ENCODE data around the gene GLRX5.

DNA sequence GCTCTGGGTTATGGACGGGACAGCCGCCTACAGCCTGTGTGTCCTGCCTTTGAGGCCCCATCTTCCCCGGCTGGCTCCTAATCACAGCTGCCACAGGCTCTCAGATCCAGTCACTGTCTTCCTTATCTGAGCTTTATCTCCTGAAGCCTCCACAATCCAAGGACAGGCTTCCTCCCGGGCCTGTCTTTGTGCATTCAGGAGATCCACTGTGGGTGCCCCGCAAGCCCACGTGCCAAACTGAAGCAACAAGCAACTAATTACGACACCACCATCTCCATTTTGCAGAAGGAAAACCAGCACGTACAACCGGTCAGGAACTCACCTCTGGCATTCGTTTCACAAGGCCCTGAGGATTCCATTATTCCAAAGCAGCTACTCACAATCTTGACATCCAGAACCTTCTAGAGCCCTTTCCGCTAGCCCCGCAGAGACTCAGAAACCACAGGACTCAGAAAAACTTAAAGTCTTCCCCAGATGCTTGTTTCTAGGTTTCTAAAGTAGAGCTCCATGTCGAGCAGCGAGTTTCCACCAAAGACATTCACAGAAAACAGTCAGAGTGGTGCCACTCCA lies 32.4 kb upstream of the GLRX5 start:
- TF ChIP-seq POLR2A (IDR thresholded peaks at IDR 0.05) = no peak
- TF ChIP-seq, protein P1, sequence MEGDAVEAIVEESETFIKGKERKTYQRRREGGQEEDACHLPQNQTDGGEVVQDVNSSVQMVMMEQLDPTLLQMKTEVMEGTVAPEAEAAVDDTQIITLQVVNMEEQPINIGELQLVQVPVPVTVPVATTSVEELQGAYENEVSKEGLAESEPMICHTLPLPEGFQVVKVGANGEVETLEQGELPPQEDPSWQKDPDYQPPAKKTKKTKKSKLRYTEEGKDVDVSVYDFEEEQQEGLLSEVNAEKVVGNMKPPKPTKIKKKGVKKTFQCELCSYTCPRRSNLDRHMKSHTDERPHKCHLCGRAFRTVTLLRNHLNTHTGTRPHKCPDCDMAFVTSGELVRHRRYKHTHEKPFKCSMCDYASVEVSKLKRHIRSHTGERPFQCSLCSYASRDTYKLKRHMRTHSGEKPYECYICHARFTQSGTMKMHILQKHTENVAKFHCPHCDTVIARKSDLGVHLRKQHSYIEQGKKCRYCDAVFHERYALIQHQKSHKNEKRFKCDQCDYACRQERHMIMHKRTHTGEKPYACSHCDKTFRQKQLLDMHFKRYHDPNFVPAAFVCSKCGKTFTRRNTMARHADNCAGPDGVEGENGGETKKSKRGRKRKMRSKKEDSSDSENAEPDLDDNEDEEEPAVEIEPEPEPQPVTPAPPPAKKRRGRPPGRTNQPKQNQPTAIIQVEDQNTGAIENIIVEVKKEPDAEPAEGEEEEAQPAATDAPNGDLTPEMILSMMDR (IDR thresholded peaks at IDR 0.05 in 8 of 11, conservative IDR thresholded peaks at IDR 0.05 in 3 of 11) = no peak

Measured in spleen (tissue), 7 donors.